ENCODE measurements around the gene CALCR.

CALCR gene

GRCh38 chr7:93562936-93563335 is 11.6 kb downstream of the CALCR start:
- no peak for ATAC-seq

GRCh38 chr7:93562106-93562505 is 12.4 kb downstream of the CALCR start:
- TF ChIP-seq SNAI2 (CRISPR knock-in tag; IDR thresholded peaks at IDR 0.05) = no peak
- TF ChIP-seq PATZ1 (CRISPR knock-in tag; IDR thresholded peaks at IDR 0.05; ENCODE audit: borderline replicate concordance) = no peak
- TF ChIP-seq ZFP3 (CRISPR knock-in tag; IDR thresholded peaks at IDR 0.05) = no peak
- no peak for TF ChIP-seq ZNF70 (CRISPR knock-in tag; IDR thresholded peaks at IDR 0.05)
- no peak for TF ChIP-seq BACH2 (CRISPR knock-in tag; IDR thresholded peaks at IDR 0.05; ENCODE audit: borderline replicate concordance)
- no peak for TF ChIP-seq ISL1 (CRISPR knock-in tag; IDR thresholded peaks at IDR 0.05)
- TF ChIP-seq PPARA (CRISPR knock-in tag; IDR thresholded peaks at IDR 0.05; ENCODE audit: borderline replicate concordance) = no peak
- TF ChIP-seq RARB (CRISPR knock-in tag; IDR thresholded peaks at IDR 0.05) = no peak
- TF ChIP-seq TSHZ2 (CRISPR knock-in tag; IDR thresholded peaks at IDR 0.05) = no peak
- ATAC-seq = no peak

More at GRCh38 chr7:93562936-93563335, 11.6 kb downstream of the CALCR start:
- no peak for TF ChIP-seq PPARA (CRISPR knock-in tag; IDR thresholded peaks at IDR 0.05; ENCODE audit: borderline replicate concordance)
- TF ChIP-seq, protein P1, sequence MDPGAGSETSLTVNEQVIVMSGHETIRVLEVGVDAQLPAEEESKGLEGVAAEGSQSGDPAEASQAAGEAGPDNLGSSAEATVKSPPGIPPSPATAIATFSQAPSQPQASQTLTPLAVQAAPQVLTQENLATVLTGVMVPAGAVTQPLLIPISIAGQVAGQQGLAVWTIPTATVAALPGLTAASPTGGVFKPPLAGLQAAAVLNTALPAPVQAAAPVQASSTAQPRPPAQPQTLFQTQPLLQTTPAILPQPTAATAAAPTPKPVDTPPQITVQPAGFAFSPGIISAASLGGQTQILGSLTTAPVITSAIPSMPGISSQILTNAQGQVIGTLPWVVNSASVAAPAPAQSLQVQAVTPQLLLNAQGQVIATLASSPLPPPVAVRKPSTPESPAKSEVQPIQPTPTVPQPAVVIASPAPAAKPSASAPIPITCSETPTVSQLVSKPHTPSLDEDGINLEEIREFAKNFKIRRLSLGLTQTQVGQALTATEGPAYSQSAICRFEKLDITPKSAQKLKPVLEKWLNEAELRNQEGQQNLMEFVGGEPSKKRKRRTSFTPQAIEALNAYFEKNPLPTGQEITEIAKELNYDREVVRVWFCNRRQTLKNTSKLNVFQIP (CRISPR knock-in tag; IDR thresholded peaks at IDR 0.05; ENCODE audit: borderline replicate concordance, low read depth) = no peak
- TF ChIP-seq ARNTL (CRISPR knock-in tag; IDR thresholded peaks at IDR 0.05; ENCODE audit: borderline replicate concordance, low read depth) = no peak
- no peak for TF ChIP-seq ZNF70 (CRISPR knock-in tag; IDR thresholded peaks at IDR 0.05)
- TF ChIP-seq ZFP30 (CRISPR knock-in tag; IDR thresholded peaks at IDR 0.05) = no peak
- TF ChIP-seq OSR1 (CRISPR knock-in tag; IDR thresholded peaks at IDR 0.05) = no peak
- no peak for TF ChIP-seq CREB5 (CRISPR knock-in tag; IDR thresholded peaks at IDR 0.05; ENCODE audit: low read depth)
- TF ChIP-seq RARB (CRISPR knock-in tag; IDR thresholded peaks at IDR 0.05) = no peak
- TF ChIP-seq, protein P2, sequence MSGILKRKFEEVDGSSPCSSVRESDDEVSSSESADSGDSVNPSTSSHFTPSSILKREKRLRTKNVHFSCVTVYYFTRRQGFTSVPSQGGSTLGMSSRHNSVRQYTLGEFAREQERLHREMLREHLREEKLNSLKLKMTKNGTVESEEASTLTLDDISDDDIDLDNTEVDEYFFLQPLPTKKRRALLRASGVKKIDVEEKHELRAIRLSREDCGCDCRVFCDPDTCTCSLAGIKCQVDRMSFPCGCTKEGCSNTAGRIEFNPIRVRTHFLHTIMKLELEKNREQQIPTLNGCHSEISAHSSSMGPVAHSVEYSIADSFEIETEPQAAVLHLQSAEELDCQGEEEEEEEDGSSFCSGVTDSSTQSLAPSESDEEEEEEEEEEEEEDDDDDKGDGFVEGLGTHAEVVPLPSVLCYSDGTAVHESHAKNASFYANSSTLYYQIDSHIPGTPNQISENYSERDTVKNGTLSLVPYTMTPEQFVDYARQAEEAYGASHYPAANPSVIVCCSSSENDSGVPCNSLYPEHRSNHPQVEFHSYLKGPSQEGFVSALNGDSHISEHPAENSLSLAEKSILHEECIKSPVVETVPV (CRISPR knock-in tag; IDR thresholded peaks at IDR 0.05) = no peak
- TF ChIP-seq TSHZ2 (CRISPR knock-in tag; IDR thresholded peaks at IDR 0.05) = no peak
- TF ChIP-seq GLIS3 (CRISPR knock-in tag; IDR thresholded peaks at IDR 0.05) = no peak
- TF ChIP-seq SNAI2 (CRISPR knock-in tag; IDR thresholded peaks at IDR 0.05) = no peak
- no peak for TF ChIP-seq ESRRG (CRISPR knock-in tag; IDR thresholded peaks at IDR 0.05)
- TF ChIP-seq TCF4 (CRISPR knock-in tag; IDR thresholded peaks at IDR 0.05; ENCODE audit: borderline replicate concordance) = no peak
- no peak for TF ChIP-seq TOX (CRISPR knock-in tag; IDR thresholded peaks at IDR 0.05; ENCODE audit: borderline replicate concordance)
